ENCODE data around the gene RANBP3. TPM values are rescaled to one million over a fixed set of nuclear protein-coding genes. Genes with fewer than 3 reads are reported as not detected.
"Not testable (repeated sequence)": the region's sequence is repeated elsewhere in the genome, so short reads cannot be mapped to it uniquely, and the experiment has no call there.

The RANBP3 gene
- total RNA-seq, 2 experiments from 2014 or later: 82.2 to 93.6 TPM

GRCh38 chr19:5893907-5894703 is 83.8 kb downstream of the RANBP3 start:
- no peak overlapping the region for H3K4me3 Mint-ChIP-seq
- POLR2A ChIA-PET: no interaction called here
- H3K27ac Mint-ChIP-seq: no peak overlapping the region
- H3K9me3 Mint-ChIP-seq (ENCODE audit: insufficient read depth): no peaks in the 10 kb centered on the region
- peaks cover 3% of the 10 kb centered on the region for H3K36me3 Mint-ChIP-seq (ENCODE audit: low read depth)
- no peaks in the 10 kb centered on the region for H3K4me1 Mint-ChIP-seq (ENCODE audit: low read depth)
- no peak for ATAC-seq
- CTCF ChIA-PET: interaction anchor here (2.8 kb wide), 1 partner anchor 90 kb away, joined by 19 read pairs; the partner anchor contains the start of gene NRTN
- no peak for DNase-seq
- no peaks in the 10 kb centered on the region for H3K27me3 Mint-ChIP-seq (ENCODE audit: low read depth)

- Mint-ChIP-seq H3K4me1 (ENCODE audit: low read depth) (no peaks in the 10 kb centered on the region), H3K27ac (no peak overlapping the region), H3K36me3 (ENCODE audit: low read depth) (peaks cover 3% of the 10 kb centered on the region), H3K9me3 (ENCODE audit: insufficient read depth) (no peaks in the 10 kb centered on the region), H3K27me3 (ENCODE audit: low read depth) (no peaks in the 10 kb centered on the region), H3K4me3 (no peak overlapping the region)
- CTCF ChIA-PET: interaction anchor here (2.8 kb wide), 1 partner anchor 89 kb away, joined by 19 read pairs; the partner anchor contains the start of gene NRTN
- DNase-seq: no peak
- ATAC-seq: no peak
- POLR2A ChIA-PET: interaction anchor here (0.6 kb wide), 1 partner anchor 82 kb away, joined by 3 read pairs; no protein-coding TSS in a partner anchor
Measured at GRCh38 chr19:5893296-5893903, 84.5 kb downstream of the RANBP3 start.

- H3K4me3 Mint-ChIP-seq: no peak overlapping the region
- H3K9me3 Mint-ChIP-seq (ENCODE audit: insufficient read depth): no peaks in the 10 kb centered on the region
- H3K4me1 Mint-ChIP-seq (ENCODE audit: low read depth): no peaks in the 10 kb centered on the region
- CTCF ChIA-PET: interaction anchor here (2.0 to 2.8 kb wide), 2 partner anchors 10 to 89 kb away, joined by 5 to 19 read pairs; partner anchors contain the start of genes NDUFA11 and NRTN
- ATAC-seq: no peak
- peaks cover 3% of the 10 kb centered on the region for H3K36me3 Mint-ChIP-seq (ENCODE audit: low read depth)
- H3K27me3 Mint-ChIP-seq (ENCODE audit: low read depth): no peaks in the 10 kb centered on the region
- no peak for DNase-seq
- POLR2A ChIA-PET: interaction anchor here (0.6 to 1.9 kb wide), 2 partner anchors 10 to 83 kb away, joined by 3 to 8 read pairs; partner anchors contain the start of gene NDUFA11
- H3K27ac Mint-ChIP-seq: no peak overlapping the region
Measured at GRCh38 chr19:5892772-5893275, 85.1 kb downstream of the RANBP3 start.

GRCh38 chr19:5891938-5892771 is 85.8 kb downstream of the RANBP3 start:
- Mint-ChIP-seq H3K27ac (no peak overlapping the region), H3K27me3 (ENCODE audit: low read depth) (no peaks in the 10 kb centered on the region), H3K4me1 (ENCODE audit: low read depth) (no peaks in the 10 kb centered on the region), H3K9me3 (ENCODE audit: insufficient read depth) (no peaks in the 10 kb centered on the region), H3K4me3 (no peak overlapping the region), H3K36me3 (ENCODE audit: low read depth) (peaks cover 3% of the 10 kb centered on the region)
- ATAC-seq (peak; percentile 50), DNase-seq (no peak)
- CTCF ChIA-PET: interaction anchor here (1.8 to 2.8 kb wide), 3 partner anchors 11 to 98 kb away, joined by 3 to 19 read pairs (median 5); partner anchors contain the start of genes NDUFA11 and NRTN
- POLR2A ChIA-PET: interaction anchor here (1.9 kb wide), 1 partner anchor 10 kb away, joined by 8 read pairs; the partner anchor contains the start of gene NDUFA11

DNA sequence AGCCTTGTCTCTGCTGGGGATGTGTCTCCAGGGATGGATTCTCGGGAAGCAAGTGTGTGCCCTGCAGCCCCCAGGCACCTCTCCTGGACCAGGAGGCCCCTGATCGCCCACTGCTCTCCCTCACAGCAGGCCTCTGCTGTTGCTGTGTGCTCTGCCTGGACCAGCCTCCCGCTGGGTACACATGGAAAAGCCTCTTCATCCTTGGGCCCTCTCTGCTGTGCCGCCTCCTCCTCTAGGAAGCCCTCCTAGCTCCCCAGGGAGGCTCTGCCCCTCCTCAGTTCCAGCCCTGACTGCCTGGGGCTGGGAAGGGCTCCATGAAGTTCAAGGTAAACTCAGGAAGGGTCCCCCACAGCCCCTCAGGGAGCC is 86.4 kb downstream of the RANBP3 start:
- peaks cover 3% of the 10 kb centered on the region for H3K36me3 Mint-ChIP-seq (ENCODE audit: low read depth)
- no peak overlapping the region for H3K4me3 Mint-ChIP-seq
- ATAC-seq (no peak), DNase-seq (no peak)
- no peaks in the 10 kb centered on the region for H3K4me1 Mint-ChIP-seq (ENCODE audit: low read depth)
- ChIA-PET POLR2A (interaction anchor here (1.9 kb wide), 1 partner anchor 11 kb away, joined by 8 read pairs; the partner anchor contains the start of gene NDUFA11), CTCF (interaction anchor here (1.7 to 2.8 kb wide), 4 partner anchors 12 to 97 kb away, joined by 3 to 19 read pairs (median 10); partner anchors contain the start of genes NDUFA11 and NRTN)
- no peaks in the 10 kb centered on the region for H3K9me3 Mint-ChIP-seq (ENCODE audit: insufficient read depth)
- H3K27ac Mint-ChIP-seq: no peak overlapping the region
- H3K27me3 Mint-ChIP-seq (ENCODE audit: low read depth): no peaks in the 10 kb centered on the region

GRCh38 chr19:5890099-5890498 is 87.8 kb downstream of the RANBP3 start:
- H3K27me3 Mint-ChIP-seq (ENCODE audit: low read depth): no peaks in the 10 kb centered on the region
- DNase-seq (no peak), ATAC-seq (no peak)
- no peaks in the 10 kb centered on the region for H3K9me3 Mint-ChIP-seq (ENCODE audit: insufficient read depth)
- ChIA-PET POLR2A (no interaction called here), CTCF (interaction anchor here (1.7 kb wide), 1 partner anchor 86 kb away, joined by 15 read pairs; no protein-coding TSS in a partner anchor)
- no peaks in the 10 kb centered on the region for H3K36me3 Mint-ChIP-seq (ENCODE audit: low read depth)
- H3K4me1 Mint-ChIP-seq (ENCODE audit: low read depth): no peaks in the 10 kb centered on the region
- H3K4me3 Mint-ChIP-seq: no peak overlapping the region
- H3K27ac Mint-ChIP-seq: no peak overlapping the region

GRCh38 chr19:5889288-5889971 is 88.5 kb downstream of the RANBP3 start:
- H3K36me3 Mint-ChIP-seq (ENCODE audit: low read depth): no peaks in the 10 kb centered on the region
- ATAC-seq (no peak), DNase-seq (no peak)
- H3K27ac Mint-ChIP-seq: no peak overlapping the region
- POLR2A ChIA-PET: no interaction called here
- CTCF ChIA-PET: interaction anchor here (1.7 kb wide), 1 partner anchor 85 kb away, joined by 15 read pairs; no protein-coding TSS in a partner anchor
- H3K27me3 Mint-ChIP-seq (ENCODE audit: low read depth): no peaks in the 10 kb centered on the region
- H3K4me1 Mint-ChIP-seq (ENCODE audit: low read depth): no peaks in the 10 kb centered on the region
- no peaks in the 10 kb centered on the region for H3K9me3 Mint-ChIP-seq (ENCODE audit: insufficient read depth)
- no peak overlapping the region for H3K4me3 Mint-ChIP-seq

DNA sequence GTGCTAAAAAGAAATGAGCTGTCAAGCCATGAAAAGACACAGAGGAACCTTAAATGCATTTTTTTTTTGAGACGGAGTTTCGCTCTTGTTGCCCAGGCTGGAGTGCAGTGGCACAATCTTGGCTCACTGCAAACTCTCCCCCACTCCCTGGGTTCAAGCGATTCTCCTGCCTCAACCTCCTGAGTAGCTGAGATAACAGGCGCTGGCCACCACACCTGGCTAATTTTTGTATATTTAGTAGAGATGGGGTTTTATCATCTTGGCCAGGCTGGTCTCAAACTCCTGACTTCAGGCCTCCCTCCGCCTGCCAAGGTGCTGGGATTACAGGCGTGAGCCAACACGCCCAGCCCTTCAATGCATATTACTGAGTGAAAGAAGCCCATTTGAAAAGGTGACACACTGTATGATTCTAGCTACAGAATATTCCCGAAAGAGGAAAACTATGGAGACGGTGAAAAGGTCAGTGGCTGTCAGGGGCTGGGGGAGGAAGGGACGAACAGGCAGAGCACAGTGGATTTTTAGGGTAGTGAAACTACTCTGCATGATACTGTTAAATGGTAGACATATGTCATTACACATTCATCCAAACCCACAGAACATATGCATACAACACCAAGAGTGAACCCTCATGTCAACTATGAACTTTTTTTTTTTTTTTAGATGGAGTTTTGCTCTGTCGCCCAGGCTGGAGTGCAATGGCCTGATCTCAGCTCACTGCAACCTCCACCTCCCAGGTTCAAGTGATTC is 93.7 kb downstream of the RANBP3 start:
- not testable (repeated sequence) for H3K4me3 Mint-ChIP-seq; H3K27me3 Mint-ChIP-seq (ENCODE audit: low read depth); DNase-seq; H3K4me1 Mint-ChIP-seq (ENCODE audit: low read depth); H3K9me3 Mint-ChIP-seq (ENCODE audit: insufficient read depth); H3K27ac Mint-ChIP-seq; H3K36me3 Mint-ChIP-seq (ENCODE audit: low read depth); ATAC-seq
- ChIA-PET CTCF (interaction anchor here (1.0 kb wide), 1 partner anchor 80 kb away, joined by 3 read pairs; no protein-coding TSS in a partner anchor), POLR2A (interaction anchor here (1.0 to 1.4 kb wide), 2 partner anchors 55 to 80 kb away, joined by 3 to 8 read pairs; no protein-coding TSS in a partner anchor)

- H3K4me1 Mint-ChIP-seq (ENCODE audit: low read depth); H3K9me3 Mint-ChIP-seq (ENCODE audit: insufficient read depth); ATAC-seq; H3K27me3 Mint-ChIP-seq (ENCODE audit: low read depth); H3K27ac Mint-ChIP-seq; DNase-seq; H3K4me3 Mint-ChIP-seq; H3K36me3 Mint-ChIP-seq (ENCODE audit: low read depth): not testable (repeated sequence)
- POLR2A ChIA-PET: interaction anchor here (1.0 to 1.4 kb wide), 2 partner anchors 55 to 79 kb away, joined by 3 to 8 read pairs; no protein-coding TSS in a partner anchor
- CTCF ChIA-PET: interaction anchor here (1.0 kb wide), 1 partner anchor 79 kb away, joined by 3 read pairs; no protein-coding TSS in a partner anchor
Measured at GRCh38 chr19:5883157-5883873, 94.6 kb downstream of the RANBP3 start.
